Brain microvascular endothelial cell (primary cell): Measurements from ENCODE around the gene RYR2.

Source experiments
- DNase-seq: peaks from one replicate; pipeline ENCODE4 v3.0.0-alpha.2; 2020
- H3K27ac ChIP-seq: fragments of 250-450 bp; sonication (Bioruptor Pico); 2 replicates; pipeline ENCODE4 v1.5.1; 2020; ENCODE audit warnings: mild to moderate bottlenecking, moderate library complexity
- H3K27me3 ChIP-seq: fragments of 250-450 bp; sonication (Bioruptor Pico); replicated peaks from 2 replicates; pipeline ENCODE4 v1.5.1; 2020; ENCODE audit warnings: mild to moderate bottlenecking
- H3K36me3 ChIP-seq: fragments of 250-450 bp; sonication (Bioruptor Pico); replicated peaks from 2 replicates; pipeline ENCODE4 v1.5.1; 2020; ENCODE audit warnings: mild to moderate bottlenecking
- H3K4me3 ChIP-seq: 2 replicates; pipeline ENCODE4 v1.5.1; 2011; ENCODE audit warnings: low read depth, mild to moderate bottlenecking, control low read depth, low read length, moderate library complexity
- CTCF ChIP-seq: IDR thresholded peaks from 2 replicates; pipeline ENCODE4 v1.5.1; 2011; ENCODE audit warnings: low read depth, mild to moderate bottlenecking, moderate library complexity, low read length, control low read depth, inconsistent platforms; ENCODE audit errors: missing control alignments
- in situ Hi-C: cut with HindIII; loops from 2 replicates; pipeline ENCODE4 v1.10.0; 2017; ENCODE audit warnings: low sequenced_read_pairs, low pct_ligation_motif_present

Gene RYR2

DNA sequence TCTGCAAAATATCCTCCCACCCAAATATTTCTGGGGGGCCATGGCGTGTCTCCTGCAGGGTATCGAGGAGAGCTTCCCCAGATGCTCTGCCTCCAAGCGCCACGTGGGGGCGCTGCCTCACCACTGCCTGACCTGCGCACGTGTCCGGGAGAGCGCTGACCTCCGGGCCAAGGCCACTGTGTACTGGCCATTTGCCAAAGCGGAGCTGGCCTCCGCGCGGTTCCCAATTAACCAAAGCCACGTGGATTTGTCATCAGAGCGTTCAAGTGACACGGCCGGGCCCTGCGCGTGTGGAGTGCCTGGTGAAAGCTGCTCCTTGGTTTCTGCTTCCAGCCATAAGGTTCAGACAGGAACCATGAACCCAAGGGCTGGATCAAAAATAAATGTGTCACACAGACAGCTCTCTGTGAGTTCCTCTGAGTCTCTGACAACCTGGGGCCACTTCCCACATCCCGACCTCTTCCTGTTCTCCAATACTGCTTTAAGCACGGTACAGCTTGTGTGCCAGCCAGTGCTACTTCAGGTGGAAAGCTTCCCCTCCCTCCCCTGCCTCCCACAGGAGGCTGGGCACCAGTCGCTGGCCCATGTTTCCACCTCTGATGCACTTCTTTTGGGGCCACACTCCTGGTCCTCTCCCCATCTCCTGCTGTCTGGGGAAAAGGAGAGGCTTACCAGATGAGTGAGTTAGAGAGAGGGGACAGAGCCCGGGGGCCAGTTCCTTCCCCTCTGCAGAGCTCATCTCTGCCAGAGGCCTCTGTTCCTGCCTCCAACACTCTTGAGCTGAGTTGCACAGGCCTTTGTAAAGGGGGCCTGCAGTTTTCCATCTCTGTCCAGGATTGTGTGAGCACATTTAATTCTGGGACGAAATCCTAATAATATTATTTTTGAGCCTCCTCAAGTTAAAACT, 822.6 kb downstream of the RYR2 start:
- no peak overlapping the region for H3K27ac ChIP-seq
- no peaks in the 10 kb centered on the region for H3K36me3 ChIP-seq
- H3K4me3 ChIP-seq: peak overlapping the region; percentile 42
- no peaks in the 10 kb centered on the region for H3K27me3 ChIP-seq
- TF ChIP-seq CTCF: peak; percentile 97
- in situ Hi-C loops: no loop called here
- DNase-seq: peak; percentile 18

DNA sequence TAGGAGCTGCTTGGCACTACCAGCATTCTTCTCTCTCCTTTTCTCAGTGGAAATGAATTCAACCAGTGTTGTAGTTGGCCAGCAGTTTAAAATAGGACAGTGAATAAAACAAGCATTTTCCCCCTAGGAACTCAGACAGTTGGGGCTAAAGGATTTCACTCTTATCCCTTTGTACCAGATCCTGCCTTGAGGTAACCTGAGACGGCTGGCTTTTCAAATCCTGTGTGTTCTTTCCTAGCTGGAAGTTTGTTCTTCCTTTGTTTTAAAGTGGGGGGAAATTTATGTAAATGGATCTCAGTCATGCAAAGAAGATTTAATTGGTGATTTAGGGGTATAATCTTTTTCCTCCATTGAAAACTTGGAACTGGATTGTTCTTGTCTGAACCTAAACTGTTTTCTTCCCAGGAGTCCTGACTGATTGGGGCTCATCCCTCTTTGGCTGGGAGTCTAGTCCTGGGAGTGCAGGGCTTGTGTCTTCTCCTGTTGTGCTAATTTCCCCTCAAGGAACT, 825.5 kb downstream of the RYR2 start:
- in situ Hi-C loops: no loop called here
- Histone ChIP-seq H3K27ac (no peak overlapping the region), H3K4me3 (no peak overlapping the region), H3K27me3 (no peaks in the 10 kb centered on the region), H3K36me3 (no peaks in the 10 kb centered on the region)
- DNase-seq: no peak
- no peak for TF ChIP-seq CTCF

DNA sequence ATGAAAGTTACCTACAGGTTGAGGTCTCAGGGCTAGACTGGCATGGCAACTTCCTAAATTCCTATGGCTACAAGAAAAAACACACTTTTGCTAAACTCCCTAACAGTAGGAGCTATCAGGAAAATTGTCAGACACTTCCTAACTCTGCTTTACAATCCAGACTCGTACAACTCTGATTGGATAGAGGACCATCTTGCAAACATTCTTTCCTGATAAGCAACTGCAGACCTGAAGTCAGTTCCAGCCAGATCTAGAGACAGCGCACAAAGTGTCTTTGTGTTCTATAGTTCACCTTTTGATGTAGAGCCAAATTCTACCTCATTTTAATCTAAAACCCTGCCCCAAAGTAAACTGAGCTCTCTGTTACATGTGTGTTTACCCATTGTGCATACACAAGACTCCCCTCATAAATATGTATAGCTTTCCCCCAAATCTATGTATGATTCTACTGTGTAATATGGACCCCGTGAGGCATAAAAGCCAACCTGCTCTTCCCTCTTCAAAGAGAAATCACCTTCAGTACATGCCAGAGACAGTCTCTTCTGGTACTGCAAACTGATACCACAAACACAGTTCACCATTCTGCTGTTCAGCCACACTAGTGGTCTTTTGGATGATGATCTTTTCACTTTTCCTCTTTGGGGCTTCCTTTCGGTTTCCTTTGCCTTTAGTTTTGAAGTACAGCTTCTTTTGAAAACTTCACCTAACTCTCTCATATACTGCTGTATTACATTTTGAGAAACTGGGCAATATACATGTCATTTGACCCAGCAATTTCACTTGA, 827.0 kb downstream of the RYR2 start:
- Histone ChIP-seq H3K27me3 (no peaks in the 10 kb centered on the region), H3K36me3 (no peaks in the 10 kb centered on the region), H3K4me3 (no peak overlapping the region), H3K27ac (no peak overlapping the region)
- DNase-seq: no peak
- in situ Hi-C loops: no loop called here
- no peak for TF ChIP-seq CTCF

- Histone ChIP-seq H3K4me3 (no peak overlapping the region), H3K36me3 (no peaks in the 10 kb centered on the region), H3K27me3 (no peaks in the 10 kb centered on the region), H3K27ac (no peak overlapping the region)
- no peak for TF ChIP-seq CTCF
- in situ Hi-C loops: no loop called here
- DNase-seq: peak; percentile 65
These were observed 831.7 kb downstream of the RYR2 start for GRCh38 chr1:237873487-237874211.

GRCh38 chr1:237875291-237875690, 833.3 kb downstream of the RYR2 start:
- in situ Hi-C loops: no loop called here
- DNase-seq: no peak

More at GRCh38 chr1:237875291-237875690, 833.3 kb downstream of the RYR2 start:
- Histone ChIP-seq H3K36me3 (no peaks in the 10 kb centered on the region), H3K27ac (no peak overlapping the region), H3K27me3 (no peaks in the 10 kb centered on the region), H3K4me3 (no peak overlapping the region)
- no peak for TF ChIP-seq CTCF
